Stimulated activated CD4-positive, alpha-beta T cell treated with anti-CD3 and anti-CD28 coated beads, Interleukin-1b, Interleukin-23, amount 100 ng/mL, for 48 hours (primary cell): Measurements from ENCODE around the gene FAM241A.
"Not testable (repeated sequence)": the region's sequence is repeated elsewhere in the genome, so short reads cannot be mapped to it uniquely, and the experiment has no call there.

ENCODE experiments used
- DNase-seq: peaks from one replicate; pipeline ENCODE4 v3.0.0-alpha.2; 2020

FAM241A gene

DNA sequence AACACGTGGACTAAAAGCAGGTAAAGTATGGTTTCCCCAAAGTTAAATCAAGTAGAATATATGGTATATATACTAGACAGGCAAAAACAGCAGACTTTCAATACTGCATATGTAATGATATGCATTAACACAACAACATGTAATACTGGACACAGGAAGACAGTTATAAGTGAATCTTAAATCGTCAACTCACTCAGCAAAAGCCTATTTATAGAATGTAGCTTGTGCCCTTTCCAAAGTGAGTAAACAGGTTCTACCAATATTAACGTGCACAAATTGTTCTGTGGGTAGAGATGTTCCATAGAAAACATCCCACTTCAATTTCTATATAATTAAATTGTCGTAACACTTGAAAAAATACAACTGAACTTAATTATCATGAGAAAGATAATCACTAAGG lies 30.6 kb downstream of the FAM241A start:
- no peak for DNase-seq

DNA sequence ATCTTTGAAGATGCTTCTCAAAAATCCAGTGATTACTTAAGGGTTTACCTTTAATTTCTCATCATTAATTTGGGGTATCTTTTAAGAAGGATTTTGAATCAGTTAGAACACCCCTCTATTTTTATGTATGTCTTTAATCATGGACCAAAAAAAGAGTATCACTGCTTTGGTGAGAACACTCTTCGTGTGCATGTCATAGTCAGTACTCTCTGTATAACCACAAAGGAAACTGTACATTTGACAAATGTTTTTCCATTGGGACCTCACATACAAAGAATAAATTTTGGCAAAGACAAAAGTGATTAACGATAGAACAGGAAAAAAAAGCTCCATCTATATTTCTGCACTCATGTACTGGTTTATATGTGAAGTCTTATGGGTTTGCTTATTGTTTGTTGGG lies 31.3 kb downstream of the FAM241A start:
- DNase-seq: no peak

DNA sequence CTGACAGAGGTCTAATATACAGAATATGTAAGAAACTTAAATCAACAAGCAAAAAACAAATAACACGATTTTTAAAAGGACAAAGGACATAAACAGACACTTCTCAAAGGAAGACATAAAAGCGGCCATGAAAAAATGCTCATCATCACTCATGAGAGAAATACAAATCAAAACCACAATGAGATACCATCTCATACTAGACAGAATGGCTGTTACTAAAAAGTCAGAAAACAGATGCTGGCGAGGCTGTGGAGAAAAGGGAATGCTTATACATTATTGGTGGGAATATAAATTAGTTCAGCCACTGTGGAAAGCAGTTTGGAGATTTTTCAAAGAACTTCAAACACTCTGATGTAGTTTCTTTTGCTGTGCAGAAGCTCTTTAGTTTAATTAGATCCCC lies 33.5 kb downstream of the FAM241A start:
- not testable (repeated sequence) for DNase-seq

DNA sequence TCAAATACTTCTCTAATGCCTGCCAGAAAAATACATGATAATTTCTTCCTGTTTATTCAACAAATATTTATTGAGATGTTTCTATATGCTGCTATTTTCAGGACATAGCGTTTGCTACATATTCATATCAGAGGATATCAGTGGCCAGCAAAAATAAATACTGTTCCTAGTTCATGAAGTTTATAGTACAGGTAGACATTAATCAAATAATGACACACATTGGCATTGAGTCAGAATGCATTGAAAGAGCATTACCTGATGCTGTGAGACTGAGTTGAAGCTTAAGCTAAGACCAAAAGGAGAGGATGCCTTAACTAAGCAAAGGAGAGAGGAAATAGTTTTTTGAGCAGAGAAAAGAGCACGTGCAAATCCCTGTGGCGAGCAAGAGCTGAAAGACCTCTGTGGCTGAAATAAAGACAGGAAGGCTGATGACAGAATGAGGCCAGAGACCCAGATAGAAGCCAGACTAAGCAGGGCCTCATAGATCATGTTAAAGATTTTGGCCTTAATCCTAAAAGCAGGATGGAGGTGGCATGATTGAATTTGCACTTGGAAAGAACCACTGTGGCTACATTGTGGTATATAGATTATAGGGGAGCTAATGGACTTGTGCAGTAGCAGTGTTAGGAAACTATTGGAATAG lies 36.2 kb downstream of the FAM241A start:
- DNase-seq: no peak

DNA sequence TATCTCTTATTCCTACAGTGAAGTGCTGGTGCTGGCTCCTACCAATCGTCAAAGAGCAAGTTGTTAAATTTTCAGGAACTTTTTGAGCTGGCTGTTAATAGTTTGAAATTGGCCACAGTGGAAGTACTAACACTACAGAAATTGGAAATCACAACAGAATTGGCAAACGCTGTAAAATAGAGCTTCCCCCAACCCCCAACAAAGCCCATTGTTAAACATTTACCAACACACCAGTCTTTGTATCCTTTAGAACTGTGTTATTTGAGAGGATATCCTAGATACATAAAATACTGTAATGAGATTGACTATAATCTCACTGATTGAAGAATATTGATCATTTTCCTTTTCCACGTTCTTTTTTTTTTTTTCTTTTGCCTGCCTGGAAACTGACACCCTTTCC lies 37.4 kb downstream of the FAM241A start:
- no peak for DNase-seq

DNA sequence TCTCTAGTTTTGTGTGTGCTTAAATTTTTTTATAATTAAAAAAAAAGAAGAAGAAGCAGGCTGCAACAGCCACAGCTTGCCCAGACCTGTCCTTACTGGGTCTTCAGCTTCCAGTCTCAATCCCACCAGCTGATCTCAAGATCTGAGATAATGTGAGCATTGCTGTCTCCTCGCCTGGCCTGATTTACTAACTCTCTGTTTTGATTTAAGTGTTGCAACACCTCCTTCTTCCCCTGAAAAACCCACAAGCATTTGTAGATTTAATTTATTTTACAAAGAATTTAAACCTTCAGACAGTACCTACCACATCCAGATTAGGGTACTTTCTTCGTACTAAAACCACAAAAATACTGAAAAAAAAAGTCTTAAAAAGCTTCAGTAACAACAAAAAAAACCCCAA lies 38.0 kb downstream of the FAM241A start:
- DNase-seq: no peak

DNA sequence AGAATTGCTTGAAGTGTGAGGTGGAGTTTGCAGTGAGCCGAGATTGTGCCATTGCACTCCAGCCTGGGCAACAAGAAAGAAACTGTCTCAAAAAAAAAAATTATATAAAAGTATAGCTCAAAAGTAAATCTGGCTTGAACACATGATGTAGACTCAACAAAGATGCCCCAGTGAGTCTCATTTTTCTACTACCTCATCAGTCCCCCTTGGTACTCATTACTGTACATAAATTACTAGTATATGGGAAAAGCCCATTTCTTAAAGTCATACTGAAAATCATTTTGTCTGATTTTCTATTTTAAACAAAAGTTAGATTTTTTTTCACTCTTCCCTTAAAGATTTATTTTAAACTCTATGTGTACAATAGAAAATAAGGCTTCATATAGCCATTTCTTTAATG lies 39.2 kb downstream of the FAM241A start:
- DNase-seq: no peak

DNA sequence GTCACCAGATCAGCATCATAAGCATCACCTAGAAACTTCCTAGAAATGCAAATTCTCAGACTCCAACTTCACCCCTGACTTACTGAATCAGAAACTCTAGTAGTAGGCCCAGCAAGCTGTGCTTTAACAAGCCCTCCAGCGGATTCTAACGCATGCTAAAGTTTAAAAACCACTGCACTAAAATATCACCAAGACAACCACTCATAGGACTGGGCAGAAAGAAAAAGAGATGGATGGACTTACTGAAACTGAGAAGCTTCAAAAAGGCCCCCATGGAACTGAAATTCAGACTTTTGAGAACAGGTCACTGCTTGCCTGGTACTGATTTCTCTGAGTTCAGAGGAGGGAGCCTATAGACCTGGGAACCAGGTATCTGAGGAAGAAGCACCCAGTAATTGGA lies 40.1 kb downstream of the FAM241A start:
- DNase-seq: no peak

DNA sequence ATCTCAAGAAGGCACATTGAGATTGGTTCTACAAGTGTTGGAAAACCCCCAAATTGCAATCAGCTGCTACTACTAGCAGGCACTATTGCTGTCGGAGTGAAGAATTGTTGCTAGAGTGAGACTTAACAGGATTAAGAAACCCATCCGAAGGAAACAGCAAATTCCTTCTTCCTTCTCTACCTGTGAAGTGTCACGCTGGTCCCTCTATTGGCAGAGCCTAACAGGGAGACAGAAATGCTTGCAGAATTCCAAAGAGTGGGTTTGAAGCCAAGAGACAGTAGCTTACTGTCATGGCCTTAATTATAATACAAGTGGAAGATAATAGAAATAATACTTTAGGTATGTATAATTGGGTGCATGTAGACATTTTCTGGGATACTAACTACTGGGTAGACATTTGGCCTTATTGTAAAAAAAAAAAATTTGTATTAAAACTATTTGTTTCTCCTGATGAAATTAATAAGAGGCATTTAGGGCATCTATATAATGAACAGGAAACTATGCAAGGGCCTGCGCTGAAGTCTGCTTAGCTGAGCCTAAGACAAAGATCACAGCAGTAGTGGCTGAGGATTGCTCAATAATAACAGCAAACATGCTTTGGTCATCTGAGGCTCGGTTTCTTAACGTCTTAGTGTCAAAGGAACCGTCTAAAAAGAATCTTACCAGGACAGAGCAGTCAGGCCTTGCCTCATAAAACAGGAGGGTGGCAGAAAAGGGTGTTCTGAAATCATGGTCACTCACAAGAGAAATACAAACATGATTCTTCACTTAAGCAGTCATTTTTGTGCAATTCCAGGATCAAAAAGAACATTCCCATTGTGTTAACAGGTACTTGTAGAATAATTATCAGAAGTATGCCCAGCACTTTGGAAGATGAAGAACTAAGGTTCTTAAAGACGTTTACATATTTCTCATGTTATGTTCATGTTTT lies 40.8 kb downstream of the FAM241A start:
- no peak for DNase-seq

DNA sequence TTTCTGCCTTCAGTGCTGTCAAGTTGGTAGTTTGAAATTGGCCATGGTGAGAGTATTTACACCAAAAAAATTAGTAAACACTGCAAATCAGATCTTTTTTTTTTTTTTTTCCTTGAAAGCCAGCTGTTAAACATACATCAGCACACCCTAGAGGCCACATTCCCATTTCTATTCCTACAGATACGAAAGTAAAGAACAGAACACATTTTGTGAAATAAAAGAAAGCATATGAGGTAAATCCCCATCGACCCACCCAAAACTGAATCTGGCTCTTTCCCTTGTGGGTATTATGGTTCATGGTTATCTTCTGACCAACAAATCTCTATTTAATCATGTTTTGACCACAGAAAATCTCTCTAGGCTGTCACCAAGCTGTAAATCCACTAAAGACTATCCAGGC lies 44.5 kb downstream of the FAM241A start:
- no peak for DNase-seq

DNA sequence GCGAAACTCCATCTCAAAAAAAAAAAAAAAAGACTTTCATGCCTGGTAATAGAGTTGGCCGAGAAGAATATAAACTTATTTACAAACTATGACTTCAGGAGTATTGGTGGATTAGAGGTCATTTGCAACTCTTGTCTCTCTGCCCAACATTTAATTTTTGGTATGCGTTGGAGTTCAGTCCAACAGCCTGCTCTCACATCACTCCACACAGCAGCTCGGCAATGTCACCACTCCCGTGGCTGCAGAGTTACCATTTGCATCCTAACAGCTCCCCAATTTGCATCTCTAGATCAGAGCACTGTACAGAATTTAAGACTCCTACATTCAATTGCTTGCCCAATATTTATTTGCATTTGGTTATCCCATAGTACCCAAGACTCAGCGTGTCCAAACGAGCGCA lies 45.4 kb downstream of the FAM241A start:
- no peak for DNase-seq

DNA sequence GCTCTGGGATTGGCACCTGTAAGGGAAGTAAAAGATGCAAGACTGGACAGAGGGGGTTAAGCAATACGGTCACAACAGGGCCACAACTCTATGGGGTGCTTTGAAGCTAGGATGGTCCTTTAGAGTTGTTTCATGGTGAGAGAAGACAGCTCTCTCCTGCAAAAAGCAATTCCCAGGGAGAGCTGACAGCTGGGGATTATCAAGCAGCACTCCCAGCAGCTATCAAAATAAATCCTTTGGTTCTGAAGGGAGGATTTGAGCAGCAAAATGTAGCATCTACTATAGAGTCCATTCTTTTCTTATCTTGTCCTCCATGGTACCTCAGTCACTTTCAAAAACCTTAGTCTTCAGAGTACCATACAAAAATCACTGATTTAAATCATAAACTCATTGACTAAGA lies 51.2 kb downstream of the FAM241A start:
- no peak for DNase-seq

DNA sequence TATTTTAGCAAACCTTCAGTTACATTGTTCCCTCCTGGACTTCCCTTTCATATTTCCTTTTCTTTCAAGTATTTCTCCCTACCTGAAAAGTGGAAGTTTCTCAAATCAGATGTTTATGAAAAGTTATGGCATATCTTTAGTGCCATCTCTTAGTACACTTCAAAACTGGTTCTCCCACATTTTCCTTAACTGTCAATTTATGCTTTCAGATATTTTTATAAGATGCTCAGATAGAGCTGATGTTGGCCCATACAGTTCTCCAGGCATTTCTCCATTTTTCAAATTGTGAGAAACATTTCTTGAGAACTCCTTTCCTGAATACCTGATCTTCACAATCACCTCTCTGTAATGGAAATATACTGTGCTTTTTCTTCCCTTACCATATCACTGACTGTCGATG lies 53.8 kb downstream of the FAM241A start:
- DNase-seq: no peak

DNA sequence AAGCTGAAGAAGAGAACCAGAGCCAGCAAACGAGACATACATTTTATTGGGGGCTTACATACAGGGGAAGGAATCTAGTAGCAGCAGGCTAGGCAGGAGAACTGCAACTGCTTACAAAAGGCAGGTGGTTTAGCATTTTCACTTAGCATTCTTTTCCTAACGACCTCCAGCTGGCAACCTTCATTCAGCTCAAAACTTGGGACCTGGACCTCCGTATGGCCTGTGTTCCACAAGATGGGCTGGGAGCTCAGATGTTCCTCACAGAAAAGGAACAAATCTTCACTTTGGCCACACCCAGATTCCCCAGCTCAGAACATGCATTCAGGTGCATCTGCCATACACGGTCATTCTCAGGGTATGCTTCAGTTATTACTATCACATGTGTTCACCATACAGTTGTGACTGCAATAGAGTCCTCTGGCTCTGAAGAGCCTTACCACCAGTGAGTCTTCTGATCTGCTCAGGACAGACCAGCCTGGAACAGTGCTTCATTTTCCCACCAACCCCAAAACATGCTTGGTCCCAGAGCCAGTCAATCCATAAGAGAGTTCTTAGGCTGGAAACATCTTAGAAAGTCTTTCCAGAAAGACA lies 56.8 kb downstream of the FAM241A start:
- DNase-seq: no peak

DNA sequence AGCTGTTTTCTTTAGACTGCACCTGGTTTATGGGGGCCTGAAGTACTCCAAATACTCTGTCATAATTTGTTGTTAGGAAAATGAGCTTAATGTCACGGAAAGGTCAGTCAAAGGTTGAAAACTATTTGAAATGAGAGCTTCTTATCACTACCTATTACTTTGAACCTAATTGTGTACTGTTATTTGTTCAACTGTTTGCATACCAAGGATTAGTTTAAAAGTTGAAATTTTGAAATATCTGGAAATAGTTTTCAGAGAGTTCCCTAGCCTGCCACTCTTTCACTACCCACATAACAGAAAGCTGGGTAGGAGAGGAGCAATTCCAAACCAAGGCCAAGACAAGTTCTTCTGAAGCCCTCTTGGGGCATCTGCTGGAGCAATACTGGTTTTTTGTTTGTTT lies 58.3 kb downstream of the FAM241A start:
- DNase-seq: no peak

DNA sequence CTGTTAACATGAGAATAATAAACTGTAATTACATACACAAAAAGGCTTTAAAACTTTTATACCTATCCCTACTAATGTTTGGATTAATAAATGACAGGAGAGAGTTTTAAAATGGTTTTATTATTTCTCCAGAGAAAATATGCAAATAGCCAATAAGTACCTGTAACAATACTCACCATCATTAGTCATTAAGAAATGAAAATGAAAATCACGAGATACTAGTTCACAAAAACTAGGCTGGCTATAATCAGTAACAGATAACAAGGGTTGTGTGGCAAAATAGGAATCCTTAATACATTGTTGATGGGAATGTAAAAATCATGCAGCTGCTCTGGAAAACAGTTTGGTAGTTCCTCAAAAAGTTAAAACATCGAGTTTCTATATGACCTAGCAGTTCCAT lies 61.2 kb downstream of the FAM241A start:
- no peak for DNase-seq

DNA sequence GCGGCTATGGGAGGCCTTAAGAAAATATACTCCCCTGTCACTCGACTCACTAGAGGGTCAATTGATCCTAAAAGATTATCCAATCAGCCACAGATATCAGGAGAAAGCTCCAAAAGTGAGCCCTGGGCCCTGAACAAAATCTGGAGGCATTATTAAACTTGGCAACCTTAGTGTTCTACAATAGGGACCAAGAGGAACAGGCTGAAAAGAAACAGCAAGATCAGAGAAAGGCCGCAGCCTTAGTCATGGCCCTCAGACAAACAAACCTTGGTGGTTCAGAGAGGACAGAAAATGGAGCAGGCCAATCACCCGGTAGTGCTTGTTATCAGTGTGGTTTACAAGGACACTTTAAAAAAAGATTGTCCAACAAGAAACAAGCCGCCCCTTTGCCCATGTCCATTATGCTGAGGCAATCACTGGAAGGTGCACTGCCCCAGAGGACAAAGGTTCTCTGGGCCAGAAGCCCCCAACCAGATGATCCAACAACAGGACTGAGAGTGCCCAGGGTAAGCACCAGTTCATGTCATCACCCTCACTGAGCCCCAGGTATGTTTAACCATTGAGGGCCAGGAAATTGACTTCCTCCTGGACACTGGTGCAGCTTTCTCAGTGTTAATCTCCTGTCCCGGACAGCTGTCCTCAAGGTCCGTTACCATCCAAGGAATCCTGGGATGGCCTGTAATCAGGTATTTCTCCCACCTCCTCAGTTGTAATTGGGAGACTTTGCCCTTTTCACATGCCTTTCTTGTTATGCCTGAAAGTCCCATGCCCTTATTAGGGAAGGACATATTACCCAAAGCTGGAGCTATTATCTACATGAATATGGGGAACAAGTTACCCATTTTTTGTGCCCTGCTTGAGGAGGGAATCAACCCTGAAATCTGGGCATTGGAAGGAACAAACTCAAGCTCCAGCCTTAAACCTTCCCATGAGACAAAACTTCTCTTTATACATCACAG lies 63.2 kb downstream of the FAM241A start:
- DNase-seq: not testable (repeated sequence)

DNA sequence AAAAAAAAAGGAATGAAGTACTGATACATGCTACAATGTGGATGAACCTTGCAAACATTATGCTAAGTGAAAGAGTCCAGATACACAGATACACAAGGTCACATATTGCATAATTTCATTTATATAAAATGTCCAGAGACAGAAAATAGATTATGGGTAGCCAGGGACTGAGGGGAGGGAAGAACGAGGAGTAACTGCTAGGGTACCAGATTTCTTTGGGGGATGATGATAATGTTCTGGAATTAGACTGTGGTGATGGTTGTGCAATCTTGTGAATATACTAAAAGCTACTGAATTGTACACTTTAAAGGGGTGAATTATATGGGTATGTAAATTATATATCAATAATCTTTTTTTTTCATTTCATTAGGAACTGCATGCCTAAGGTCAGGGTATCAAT lies 65.5 kb downstream of the FAM241A start:
- no peak for DNase-seq

DNA sequence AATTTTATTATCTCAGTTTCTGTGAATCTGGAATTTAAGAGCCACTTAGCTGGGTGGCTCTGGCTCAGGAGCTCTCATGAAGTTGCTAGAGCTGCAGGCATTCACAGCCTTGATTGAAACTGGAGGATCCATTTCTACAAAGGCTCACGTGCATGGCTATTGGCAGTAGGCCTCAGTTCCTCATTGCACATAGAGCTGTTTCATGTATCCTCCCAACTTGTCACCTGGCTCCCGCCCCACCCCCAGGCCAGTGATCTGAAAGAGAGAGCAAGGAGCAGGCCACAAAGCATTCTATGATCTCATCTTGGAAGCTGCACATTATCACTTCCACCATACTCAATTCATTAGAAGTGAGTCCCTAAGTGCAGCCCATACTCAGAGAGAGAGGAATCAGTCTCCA lies 67.8 kb downstream of the FAM241A start:
- DNase-seq: no peak

DNA sequence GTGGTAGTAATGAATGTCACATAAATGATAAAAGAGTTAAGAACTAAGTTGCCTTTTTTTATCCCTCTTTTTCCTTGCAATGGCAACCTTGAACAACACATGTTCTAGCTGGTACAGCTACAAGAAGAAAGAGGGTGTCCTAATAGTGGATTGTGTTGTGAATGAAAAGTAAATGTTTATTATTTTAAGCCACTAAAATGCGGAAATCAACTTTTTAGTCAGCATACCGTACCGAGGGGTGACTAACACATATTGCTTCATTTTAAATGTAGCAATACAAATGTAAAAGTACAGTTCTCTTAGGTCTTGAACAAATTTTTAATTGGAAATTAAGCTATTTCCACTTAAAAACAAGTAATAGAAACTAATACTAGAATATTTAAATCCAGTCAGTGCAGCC lies 68.6 kb downstream of the FAM241A start:
- no peak for DNase-seq

DNA sequence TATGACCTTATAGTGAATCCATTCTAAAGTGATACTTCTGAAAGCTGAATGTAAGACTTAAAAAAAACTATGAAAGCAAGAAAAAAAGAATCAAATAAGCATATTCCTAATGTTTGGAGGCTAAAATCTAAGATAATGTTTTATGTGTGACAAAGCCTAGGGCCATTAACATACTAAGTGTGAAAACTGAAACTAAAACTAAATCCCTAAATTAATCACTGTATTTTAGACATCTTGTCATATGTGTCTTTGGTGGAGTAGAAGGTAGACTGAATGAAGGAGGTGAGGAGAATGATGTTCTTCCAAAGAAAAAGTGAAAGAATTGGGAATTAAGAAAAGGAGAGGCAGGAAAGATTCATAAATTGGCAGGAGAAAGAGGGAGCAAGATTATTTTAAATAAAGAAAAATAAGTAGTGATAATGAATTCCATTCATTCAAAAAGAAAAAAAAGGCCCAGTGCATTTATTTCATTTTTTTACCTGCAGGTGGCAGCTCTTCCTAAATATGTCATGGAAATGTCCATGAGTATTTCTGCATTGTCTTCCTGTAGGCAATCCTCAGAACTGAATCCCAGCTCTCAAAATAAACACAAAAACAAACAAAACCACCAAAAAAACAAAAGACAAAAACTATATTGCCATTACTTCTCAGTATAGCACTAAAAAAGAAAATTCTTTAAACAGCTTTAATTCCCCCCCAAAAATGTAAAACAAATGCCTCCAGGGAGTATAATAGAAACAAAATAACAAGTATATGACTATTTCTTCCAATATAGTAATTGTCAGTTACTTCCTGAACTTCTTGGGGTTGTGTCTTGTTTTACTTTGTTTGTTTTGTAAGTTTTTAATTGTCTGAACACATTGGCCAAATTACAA lies 69.4 kb downstream of the FAM241A start:
- no peak for DNase-seq

DNA sequence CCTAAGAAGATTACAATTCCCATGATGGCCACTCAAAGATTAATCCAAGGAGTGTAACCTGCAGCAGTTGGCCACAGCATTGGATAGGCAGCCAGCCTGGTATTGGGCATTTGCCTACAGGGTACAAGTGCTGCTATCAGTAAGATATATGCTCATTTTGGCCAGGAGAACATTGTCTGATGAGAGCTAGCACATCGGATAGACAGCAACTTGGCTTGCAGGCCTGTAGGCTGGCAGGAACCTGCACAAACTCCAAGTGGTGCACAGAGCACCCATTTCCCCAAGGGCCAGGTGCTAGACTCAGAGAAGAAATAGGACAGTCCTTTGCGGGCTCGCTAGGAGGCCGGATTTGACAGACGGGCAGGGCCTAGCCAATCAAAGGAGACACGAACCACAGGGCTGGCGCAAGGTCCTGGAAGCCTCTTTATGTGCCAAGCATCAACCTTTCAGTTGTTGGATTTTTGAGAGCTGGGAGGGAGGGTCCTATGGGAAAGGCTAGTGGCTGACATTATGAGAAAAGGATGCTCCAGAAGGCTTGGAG lies 74.6 kb downstream of the FAM241A start:
- no peak for DNase-seq
